GM12878 (cell line): ENCODE results near the gene CLCC1.

Experiments
- SRF ChIP-seq, 2 experiments: IDR thresholded peaks; 2 replicates each; pipeline ENCODE4 v1.6.1; 2011; ENCODE audit warnings: low read depth in 2 of 2, low read length in 2 of 2, mild to moderate bottlenecking in 1 of 2, moderate library complexity in 1 of 2
- TF ChIP-seq, protein P1 (sequence below), 3 experiments: IDR thresholded peaks in 2 of 3; conservative IDR thresholded peaks in 1 of 3; 2 replicates each; pipeline ENCODE4 v1.5.1; 2011; ENCODE audit warnings: low read depth in 3 of 3, low read length in 3 of 3, mild to moderate bottlenecking in 3 of 3, control low read depth in 2 of 3, moderate library complexity in 2 of 3, inconsistent platforms in 1 of 3, mixed read lengths in 1 of 3; ENCODE audit not compliant: control insufficient read depth in 2 of 3, insufficient read depth in 1 of 3; ENCODE audit errors: extremely low read depth in 1 of 3

DNA sequence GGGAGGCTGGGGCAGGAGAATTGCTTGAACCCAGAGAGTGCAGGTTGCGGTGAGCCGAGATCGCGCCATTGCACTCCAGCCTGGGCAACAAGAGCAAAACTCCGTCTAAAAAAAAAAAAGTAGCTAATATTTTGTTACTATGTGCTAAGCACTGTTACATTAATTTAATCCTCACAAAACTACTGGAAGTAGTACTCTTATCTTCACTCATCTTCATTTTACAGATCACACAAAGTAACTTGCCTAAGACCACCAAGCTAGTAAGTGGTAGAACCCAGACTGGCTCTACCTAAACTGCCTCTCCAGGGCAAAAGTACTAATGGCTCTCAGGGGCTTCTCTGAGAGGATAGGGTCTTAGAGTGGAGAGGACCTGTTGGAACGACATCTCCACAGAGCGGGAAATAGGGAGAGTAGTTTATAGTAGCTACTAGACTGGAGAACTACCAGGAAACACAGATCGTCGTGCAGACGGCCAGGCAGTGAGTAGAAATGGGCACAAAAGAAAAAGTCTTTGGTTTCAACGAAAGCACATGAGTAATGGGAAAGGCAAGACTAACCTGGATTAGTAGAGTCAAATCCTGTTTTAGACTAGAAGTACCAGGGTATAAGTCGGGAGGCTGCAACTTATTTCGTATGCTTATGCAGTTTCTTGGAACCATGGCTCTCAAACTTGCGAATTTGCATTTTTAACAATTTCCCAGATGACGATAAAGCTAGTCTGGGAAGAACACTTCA lies 1.4 kb downstream of the CLCC1 start:
- no peak for TF ChIP-seq SRF (IDR thresholded peaks at IDR 0.05; ENCODE audit: low read depth in 2 of 2, low read length in 2 of 2)
- TF ChIP-seq, protein P1, sequence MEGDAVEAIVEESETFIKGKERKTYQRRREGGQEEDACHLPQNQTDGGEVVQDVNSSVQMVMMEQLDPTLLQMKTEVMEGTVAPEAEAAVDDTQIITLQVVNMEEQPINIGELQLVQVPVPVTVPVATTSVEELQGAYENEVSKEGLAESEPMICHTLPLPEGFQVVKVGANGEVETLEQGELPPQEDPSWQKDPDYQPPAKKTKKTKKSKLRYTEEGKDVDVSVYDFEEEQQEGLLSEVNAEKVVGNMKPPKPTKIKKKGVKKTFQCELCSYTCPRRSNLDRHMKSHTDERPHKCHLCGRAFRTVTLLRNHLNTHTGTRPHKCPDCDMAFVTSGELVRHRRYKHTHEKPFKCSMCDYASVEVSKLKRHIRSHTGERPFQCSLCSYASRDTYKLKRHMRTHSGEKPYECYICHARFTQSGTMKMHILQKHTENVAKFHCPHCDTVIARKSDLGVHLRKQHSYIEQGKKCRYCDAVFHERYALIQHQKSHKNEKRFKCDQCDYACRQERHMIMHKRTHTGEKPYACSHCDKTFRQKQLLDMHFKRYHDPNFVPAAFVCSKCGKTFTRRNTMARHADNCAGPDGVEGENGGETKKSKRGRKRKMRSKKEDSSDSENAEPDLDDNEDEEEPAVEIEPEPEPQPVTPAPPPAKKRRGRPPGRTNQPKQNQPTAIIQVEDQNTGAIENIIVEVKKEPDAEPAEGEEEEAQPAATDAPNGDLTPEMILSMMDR (IDR thresholded peaks at IDR 0.05 in 2 of 3, conservative IDR thresholded peaks at IDR 0.05 in 1 of 3; ENCODE audit: control insufficient read depth in 2 of 3, extremely low read depth in 1 of 3, insufficient read depth in 1 of 3, low read depth in 3 of 3, low read length in 3 of 3), result no peak
